Prostate gland (tissue), 2 donors: Measurements from ENCODE around the gene ITGA11. TPM values are rescaled to one million over a fixed set of nuclear protein-coding genes. Genes with fewer than 3 reads are reported as not detected.
"Not testable (repeated sequence)": the region's sequence is repeated elsewhere in the genome, so short reads cannot be mapped to it uniquely, and the experiment has no call there.

ENCODE experiments used
- DNase-seq: peaks from one replicate; pipeline ENCODE4 v3.0.0-alpha.2; 2019; ENCODE audit warnings: low spot score
- H3K27ac ChIP-seq, 2 donors: fragments of 200-600 bp; sonication (generic); 2 replicates each; pipeline ENCODE4 v1.5.1; 2017 to 2019
- H3K27me3 ChIP-seq: fragments of 200-600 bp; sonication (generic); replicated peaks from 2 replicates; pipeline ENCODE4 v1.5.1; 2019; ENCODE audit not compliant: insufficient read depth
- H3K36me3 ChIP-seq, 2 donors: fragments of 200-600 bp; sonication (generic); 1 replicate in 1 of 2; 2 replicates in 1 of 2; pipeline versions ENCODE4 v1.5.1 to v1.8.1; 2017 to 2019
- H3K4me1 ChIP-seq: fragments of 200-600 bp; sonication (generic); replicated peaks from 2 replicates; pipeline ENCODE4 v1.5.1; 2019
- H3K4me3 ChIP-seq, 2 donors: fragments of 200-600 bp; sonication (generic); 2 replicates each; pipeline ENCODE4 v1.5.1; 2017 to 2019
- H3K9me3 ChIP-seq: fragments of 200-600 bp; sonication (generic); 2 replicates; pipeline ENCODE4 v1.5.1; 2017
- POLR2A ChIP-seq: fragments of 450-650 bp; IDR thresholded peaks from one replicate; pipeline ENCODE4 v1.6.1; 2016; ENCODE audit warnings: antibody characterized with exemption, mild to moderate bottlenecking
- POLR2AphosphoS5 ChIP-seq: sonication (generic); formaldehyde crosslinking; IDR thresholded peaks from one replicate; pipeline ENCODE4 v1.6.1; 2017; ENCODE audit warnings: antibody characterized with exemption
- WGBS: methylation state at CpG from one replicate; pipeline ENCODE4 v1.1.5; 2018; 5-methylcytosine and 5-hydroxymethylcytosine counted together
- intact Hi-C: fragments of 100-400 bp; cut with DNase I; formaldehyde crosslinking; loops from one replicate; pipeline ENCODE4 v1.14.2; 2022
- total RNA-seq, 2 donors: library from RNA; depleted of rRNA; stranded (reverse); fragments of >200 nt; gene quantifications; one replicate each; pipeline ENCODE4 v1.1.0, GENCODE V29; 2016
- TF ChIP-seq, protein P1 (sequence below), 4 experiments: fragments of 200-600 bp in 2 of 4; fragments of 450-650 bp in 2 of 4; sonication (generic) in 2 of 4; IDR thresholded peaks; 1 replicate in 3 of 4; 2 replicates in 1 of 4; pipeline ENCODE4 v1.5.1; 2016 to 2019; ENCODE audit warnings: antibody characterized with exemption in 4 of 4, mild to moderate bottlenecking in 2 of 4, moderate library complexity in 2 of 4

ITGA11 gene
- total RNA-seq, 2 donors from 2014 or later, result 2.0 to 11.0 TPM

DNA sequence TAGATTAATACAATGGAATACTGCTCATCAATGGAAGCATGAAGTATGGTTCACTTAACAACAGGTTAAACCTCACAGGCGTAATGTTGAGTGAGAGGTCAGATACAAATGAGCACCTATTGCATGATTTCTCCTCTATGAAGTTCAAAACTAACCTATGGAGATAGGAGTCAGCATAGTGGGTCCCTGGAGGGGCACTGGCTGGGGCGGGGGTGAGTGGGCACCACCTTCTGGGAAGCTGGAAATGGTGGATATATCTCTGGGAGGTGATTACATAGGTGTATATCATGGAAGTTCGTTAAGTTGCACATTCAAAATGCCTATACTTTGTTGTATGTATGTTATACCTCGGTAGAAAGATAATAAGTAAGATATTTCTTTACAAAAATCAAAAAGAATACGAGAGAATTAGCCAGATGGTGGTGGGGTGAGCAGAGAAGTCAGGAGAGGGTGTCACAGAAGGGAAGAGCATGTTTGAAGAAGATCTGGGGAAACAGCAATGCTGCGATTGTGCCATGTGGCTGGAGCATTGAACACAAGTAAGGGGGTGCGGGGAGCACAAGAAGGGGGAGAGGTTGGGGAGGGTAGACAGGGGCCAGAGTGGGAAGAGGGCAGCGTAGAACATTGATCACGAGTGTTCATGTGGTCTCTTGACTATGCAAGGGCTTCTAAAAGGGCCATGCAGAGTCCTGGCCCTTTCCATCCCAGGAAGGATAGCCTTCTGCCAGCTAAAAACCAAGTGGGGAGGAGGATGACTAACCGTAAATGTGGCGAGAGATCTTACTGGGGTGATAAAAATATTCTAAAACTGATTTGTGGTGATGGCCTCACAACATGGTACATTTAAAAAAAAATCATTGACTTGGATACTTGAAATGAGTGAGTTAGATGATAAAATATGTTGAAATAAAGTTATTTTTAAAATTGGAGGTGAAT lies 30.2 kb downstream of the ITGA11 start:
- Histone ChIP-seq H3K27ac (no peak overlapping the region), H3K36me3 (no peaks in the 10 kb centered on the region), H3K27me3 (no peaks in the 10 kb centered on the region), H3K4me1 (no peaks in the 10 kb centered on the region), H3K4me3 (no peak overlapping the region), H3K9me3 (no peaks in the 10 kb centered on the region)
- intact Hi-C loops, result no loop called here
- 79% methylated on average over 11 of the region's 11 CpGs for WGBS
- TF ChIP-seq, protein P1, sequence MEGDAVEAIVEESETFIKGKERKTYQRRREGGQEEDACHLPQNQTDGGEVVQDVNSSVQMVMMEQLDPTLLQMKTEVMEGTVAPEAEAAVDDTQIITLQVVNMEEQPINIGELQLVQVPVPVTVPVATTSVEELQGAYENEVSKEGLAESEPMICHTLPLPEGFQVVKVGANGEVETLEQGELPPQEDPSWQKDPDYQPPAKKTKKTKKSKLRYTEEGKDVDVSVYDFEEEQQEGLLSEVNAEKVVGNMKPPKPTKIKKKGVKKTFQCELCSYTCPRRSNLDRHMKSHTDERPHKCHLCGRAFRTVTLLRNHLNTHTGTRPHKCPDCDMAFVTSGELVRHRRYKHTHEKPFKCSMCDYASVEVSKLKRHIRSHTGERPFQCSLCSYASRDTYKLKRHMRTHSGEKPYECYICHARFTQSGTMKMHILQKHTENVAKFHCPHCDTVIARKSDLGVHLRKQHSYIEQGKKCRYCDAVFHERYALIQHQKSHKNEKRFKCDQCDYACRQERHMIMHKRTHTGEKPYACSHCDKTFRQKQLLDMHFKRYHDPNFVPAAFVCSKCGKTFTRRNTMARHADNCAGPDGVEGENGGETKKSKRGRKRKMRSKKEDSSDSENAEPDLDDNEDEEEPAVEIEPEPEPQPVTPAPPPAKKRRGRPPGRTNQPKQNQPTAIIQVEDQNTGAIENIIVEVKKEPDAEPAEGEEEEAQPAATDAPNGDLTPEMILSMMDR (IDR thresholded peaks at IDR 0.05), result no peak
- TF ChIP-seq POLR2AphosphoS5, result no peak
- TF ChIP-seq POLR2A, result no peak
- DNase-seq, result no peak

DNA sequence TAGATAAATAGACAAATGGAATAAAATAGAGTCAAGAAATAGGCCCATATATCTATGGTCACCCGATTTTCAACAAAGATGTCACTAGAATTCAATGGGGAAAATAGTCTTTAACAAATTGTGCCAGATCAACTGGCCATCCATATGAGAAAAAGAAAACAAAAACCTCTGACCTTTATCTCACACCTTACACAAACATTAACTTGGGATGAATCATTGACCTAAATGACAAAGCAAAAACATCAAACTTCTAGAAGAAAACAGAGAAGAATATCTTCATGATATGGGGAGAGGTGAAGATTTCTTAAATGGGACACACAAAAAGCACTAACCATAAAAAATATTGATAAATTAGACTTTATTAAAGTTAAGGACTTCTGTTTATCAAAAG lies 31.9 kb downstream of the ITGA11 start:
- DNase-seq, result no peak
- no peaks in the 10 kb centered on the region for H3K9me3 ChIP-seq
- no peaks in the 10 kb centered on the region for H3K4me1 ChIP-seq
- H3K4me3 ChIP-seq, result no peak overlapping the region
- no peaks in the 10 kb centered on the region for H3K36me3 ChIP-seq
- no peak overlapping the region for H3K27ac ChIP-seq
- no peaks in the 10 kb centered on the region for H3K27me3 ChIP-seq
- no peak for TF ChIP-seq POLR2AphosphoS5
- TF ChIP-seq, protein P1 (IDR thresholded peaks at IDR 0.05), result no peak
- TF ChIP-seq POLR2A, result no peak
- WGBS, result 66% methylated on average over 1 of the region's 1 CpG
- intact Hi-C loops, result no loop called here

DNA sequence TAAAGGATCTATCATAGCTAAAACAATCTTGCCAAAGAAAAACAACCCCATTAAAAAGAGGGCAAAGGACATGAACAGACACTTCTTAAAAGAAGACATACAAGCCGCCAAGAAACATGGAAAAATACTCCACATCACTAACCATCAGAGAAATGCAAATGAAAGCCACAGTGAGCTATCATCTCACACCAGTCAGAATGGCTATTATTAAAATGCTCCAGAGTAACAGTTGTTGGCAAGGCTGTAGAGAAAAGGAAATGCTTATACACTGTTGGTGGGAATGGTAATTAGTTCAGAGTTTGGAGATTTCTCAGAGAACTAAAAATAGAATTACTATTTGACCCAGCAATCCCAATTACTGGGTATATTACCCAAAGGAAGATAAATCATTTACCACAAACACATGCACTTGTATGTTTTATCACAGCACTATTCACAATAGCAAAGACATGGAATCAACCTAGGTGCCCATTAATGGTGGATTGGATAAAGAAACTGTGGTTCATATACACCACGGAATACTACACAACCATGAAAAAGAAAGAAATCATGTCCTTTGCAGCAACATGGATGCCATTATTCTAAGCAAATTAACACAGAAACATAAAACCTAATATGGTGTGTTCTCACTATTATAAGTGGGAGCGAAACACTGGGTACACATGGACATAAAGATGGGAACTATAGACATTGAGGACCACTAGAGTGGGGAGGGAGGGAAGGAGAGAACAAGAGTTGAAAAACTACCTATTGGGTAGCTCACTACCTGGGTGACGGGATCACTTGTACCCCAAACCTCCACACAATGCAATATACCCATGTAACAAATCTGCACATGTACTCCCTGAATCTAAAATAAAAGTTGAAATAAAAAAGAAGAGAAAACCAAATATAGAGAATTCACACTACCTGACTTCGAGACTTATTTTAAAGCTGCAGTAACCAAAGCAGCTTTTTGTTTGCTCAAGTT lies 32.6 kb downstream of the ITGA11 start:
- H3K27ac ChIP-seq, result no peak overlapping the region
- no peaks in the 10 kb centered on the region for H3K36me3 ChIP-seq
- TF ChIP-seq, protein P1 (IDR thresholded peaks at IDR 0.05), result no peak
- TF ChIP-seq POLR2A (no peak), POLR2AphosphoS5 (no peak)
- H3K9me3 ChIP-seq, result no peaks in the 10 kb centered on the region
- DNase-seq, result no peak
- H3K4me1 ChIP-seq, result no peaks in the 10 kb centered on the region
- intact Hi-C loops, result no loop called here
- no peak overlapping the region for H3K4me3 ChIP-seq
- 78% methylated on average over 5 of the region's 5 CpGs for WGBS
- no peaks in the 10 kb centered on the region for H3K27me3 ChIP-seq

DNA sequence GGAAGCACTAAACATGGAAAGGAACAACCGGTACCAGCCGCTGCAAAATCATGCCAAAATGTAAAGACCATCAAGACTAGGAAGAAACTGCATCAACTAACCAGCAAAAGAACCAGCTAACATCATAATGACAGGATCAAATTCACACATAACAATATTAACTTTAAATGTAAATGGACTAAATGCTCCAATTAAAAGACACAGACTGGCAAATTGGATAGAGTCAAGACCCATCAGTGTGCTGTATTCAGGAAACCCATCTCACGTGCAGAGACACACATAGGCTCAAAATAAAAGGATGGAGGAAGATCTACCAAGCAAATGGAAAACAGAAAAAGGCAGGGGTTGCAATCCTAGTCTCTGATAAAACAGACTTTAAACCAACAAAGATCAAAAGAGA lies 34.0 kb downstream of the ITGA11 start:
- DNase-seq, H3K4me3 ChIP-seq, H3K36me3 ChIP-seq, intact Hi-C loops, H3K9me3 ChIP-seq, H3K27me3 ChIP-seq, H3K27ac ChIP-seq, H3K4me1 ChIP-seq: not testable (repeated sequence)
- WGBS, result 100% methylated on average over 2 of the region's 3 CpGs

DNA sequence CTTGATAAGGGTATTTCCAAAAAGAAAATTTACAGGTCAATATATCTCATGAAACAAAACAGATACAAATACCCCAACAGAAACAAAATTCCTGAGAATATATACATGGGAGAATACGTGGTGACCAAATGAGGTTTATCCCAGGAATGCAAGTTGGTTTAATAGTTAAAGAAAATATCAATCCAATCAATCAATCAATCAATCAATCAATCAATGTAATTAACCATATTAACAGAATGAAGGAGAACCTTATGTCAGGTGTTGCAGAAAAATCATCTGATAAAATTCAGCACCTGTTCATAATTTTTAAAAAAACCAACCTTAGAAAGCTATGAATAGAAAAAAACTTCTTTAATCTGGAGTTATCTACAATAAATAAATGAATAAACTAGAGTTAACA lies 35.9 kb downstream of the ITGA11 start:
- no peak for TF ChIP-seq POLR2A
- no peak for TF ChIP-seq POLR2AphosphoS5
- no peak overlapping the region for H3K4me3 ChIP-seq
- no peaks in the 10 kb centered on the region for H3K4me1 ChIP-seq
- no peaks in the 10 kb centered on the region for H3K9me3 ChIP-seq
- H3K36me3 ChIP-seq, result no peaks in the 10 kb centered on the region
- intact Hi-C loops, result no loop called here
- H3K27ac ChIP-seq, result no peak overlapping the region
- WGBS, result 87% methylated on average over 1 of the region's 1 CpG
- H3K27me3 ChIP-seq, result no peaks in the 10 kb centered on the region
- DNase-seq, result no peak
